AG04449 (cell line): ENCODE results near the gene PTPRH.

Experiments
- CTCF ChIA-PET: fragments of 350-600 bp; formaldehyde crosslinking; extraction: SDS; loops from one replicate; lab custom pipeline; 2021; ENCODE audit warnings: antibody characterized with exemption; lab: Yijun Ruan, JAX
- POLR2A ChIA-PET: fragments of 400-600, 350-600 bp; formaldehyde crosslinking; extraction: SDS; loops from one replicate; lab custom pipeline; 2020; ENCODE audit warnings: antibody characterized with exemption, inconsistent platforms; lab: Yijun Ruan, JAX
- DNase-seq: peaks from one replicate; pipeline ENCODE4 v3.0.0-alpha.2; 2010; ENCODE audit warnings: low read depth, low spot score
- H3K4me3 ChIP-seq: 2 replicates; pipeline ENCODE4 v1.5.1; 2011; ENCODE audit warnings: low read depth, mild to moderate bottlenecking, control low read depth, low read length
- CTCF ChIP-seq: IDR thresholded peaks from one replicate; pipeline ENCODE4 v1.5.1; 2011; ENCODE audit warnings: mild to moderate bottlenecking, moderate library complexity, low read length, control low read depth, inconsistent platforms; ENCODE audit not compliant: insufficient read depth; ENCODE audit errors: missing control alignments

Gene PTPRH

GRCh38 chr19:55160128-55160985 lies 48.9 kb downstream of the PTPRH start:
- ChIA-PET POLR2A (interaction anchor here (0.6 to 1.2 kb wide), 2 partner anchors 56 to 196 kb away, joined by 3 read pairs; no protein-coding TSS in a partner anchor), CTCF (interaction anchor here (0.6 to 3.8 kb wide), 32 partner anchors 8 to 681 kb away, joined by 3 to 32 read pairs (median 4); partner anchors contain the start of genes IL11 and TNNT1)
- no peak overlapping the region for H3K4me3 ChIP-seq
- no peak for DNase-seq
- peak; percentile 96 for TF ChIP-seq CTCF

GRCh38 chr19:55158848-55159749 lies 50.2 kb downstream of the PTPRH start:
- no peak for DNase-seq

GRCh38 chr19:55158423-55158822 lies 50.9 kb downstream of the PTPRH start:
- ChIA-PET CTCF (interaction anchor here (1.0 to 3.8 kb wide), 5 partner anchors 12 to 259 kb away, joined by 3 to 32 read pairs (median 14); no protein-coding TSS in a partner anchor), POLR2A (no interaction called here)
- no peak for TF ChIP-seq CTCF
- no peak for DNase-seq
- H3K4me3 ChIP-seq: no peak overlapping the region

More at GRCh38 chr19:55158848-55159749, 50.2 kb downstream of the PTPRH start:
- TF ChIP-seq CTCF: no peak
- ChIA-PET POLR2A (interaction anchor here (0.9 kb wide), 1 partner anchor 248 kb away, joined by 4 read pairs; the partner anchor contains the start of gene UBE2S), CTCF (interaction anchor here (0.7 to 3.8 kb wide), 20 partner anchors 8 to 686 kb away, joined by 3 to 32 read pairs (median 4); partner anchors contain the start of genes CDC42EP5 and IL11)
- no peak overlapping the region for H3K4me3 ChIP-seq

GRCh38 chr19:55157064-55157908 lies 52.0 kb downstream of the PTPRH start, which contains the start of gene TNNI3:
TNNI3 (minus strand) TSS chr19:55157732; CDS start chr19:55157589, 143 bp downstream.
- ChIA-PET CTCF (interaction anchor here (0.6 to 3.8 kb wide), 5 partner anchors 9 to 68 kb away, joined by 3 to 32 read pairs (median 4); partner anchors contain the start of gene DNAAF3), POLR2A (no interaction called here)
- H3K4me3 ChIP-seq: peak within 1 kb of the TSS; percentile 15; the same call in 1 of the 2 replicates
- DNase-seq: no peak
- no peak for TF ChIP-seq CTCF
